Hematopoietic multipotent progenitor cell treated with erythropoietin and hydrocortisone succinate and interleukin-3 and kit ligand, for 15 days (in vitro differentiated cells): Measurements from ENCODE around the gene EPDR1.
"Not testable (repeated sequence)": the region's sequence is repeated elsewhere in the genome, so short reads cannot be mapped to it uniquely, and the experiment has no call there.

Experiments used
- DNase-seq: peaks from one replicate; pipeline ENCODE4 v3.0.0-alpha.2; 2015; ENCODE audit warnings: low spot score

The EPDR1 gene

DNA sequence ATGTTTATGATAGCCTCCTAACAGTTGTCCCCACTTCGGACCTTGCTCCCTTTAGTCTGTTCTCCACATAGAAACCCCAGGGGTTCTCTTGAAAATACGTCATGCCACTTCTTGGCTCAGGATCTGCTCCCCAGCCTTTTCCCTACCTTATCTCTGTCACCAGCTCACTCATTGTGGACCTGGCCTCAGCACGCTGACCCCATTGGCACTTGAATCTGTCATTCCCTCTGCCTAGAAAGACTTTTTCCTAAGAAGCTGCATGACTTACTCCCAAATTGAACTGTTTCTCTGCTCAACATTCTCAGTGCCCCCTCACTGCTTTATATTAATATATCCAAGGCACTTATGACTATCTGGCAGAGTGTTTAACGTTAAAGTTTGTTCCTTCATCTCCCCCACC is 8.4 kb downstream of the EPDR1 start:
- peak; percentile 22 for DNase-seq

DNA sequence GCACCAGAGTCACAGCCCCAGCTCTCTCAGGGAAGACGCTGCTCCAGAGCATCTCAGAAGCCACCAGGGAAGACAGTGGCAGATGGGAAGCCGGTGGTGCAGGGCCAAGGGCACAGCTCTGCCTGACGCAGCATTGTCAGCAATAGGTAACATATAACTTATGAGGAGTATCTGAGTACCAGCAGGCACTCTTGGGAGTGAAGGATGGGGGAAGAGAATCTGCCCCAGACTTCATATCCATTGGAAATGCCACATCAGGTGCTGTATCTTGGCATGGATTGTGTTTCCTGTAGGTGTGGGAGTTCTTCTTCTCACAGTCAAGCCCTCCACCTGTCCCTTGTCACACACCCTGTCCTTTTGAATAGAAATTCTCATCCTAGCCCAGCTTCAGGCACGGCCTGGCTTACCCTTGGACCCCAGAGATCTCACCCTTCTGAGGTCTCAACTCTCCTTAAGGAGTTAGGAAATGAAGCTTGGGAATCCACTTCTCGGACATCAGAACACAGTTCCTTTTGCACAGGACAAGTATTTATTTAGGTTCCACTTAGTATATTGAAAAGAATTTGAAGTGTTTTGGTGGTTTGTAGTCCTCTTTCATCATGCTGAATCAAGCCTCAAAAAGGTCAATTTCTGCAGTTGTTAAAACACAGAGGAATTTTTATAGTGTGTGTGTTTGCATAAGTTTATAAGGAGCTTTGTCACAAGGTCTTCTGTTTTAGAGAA is 9.9 kb downstream of the EPDR1 start:
- no peak for DNase-seq

GRCh38 chr7:37932543-37932942 is 12.1 kb downstream of the EPDR1 start:
- no peak for DNase-seq

- no peak for DNase-seq
Observed at GRCh38 chr7:37933018-37933566, 12.7 kb downstream of the EPDR1 start.

- no peak for DNase-seq
Observed at GRCh38 chr7:37942934-37943610, 22.6 kb downstream of the EPDR1 start.

- DNase-seq: no peak
Observed at GRCh38 chr7:37943905-37944736, 23.7 kb downstream of the EPDR1 start.

- DNase-seq: no peak
Observed at GRCh38 chr7:37944737-37945054, 24.3 kb downstream of the EPDR1 start.

DNA sequence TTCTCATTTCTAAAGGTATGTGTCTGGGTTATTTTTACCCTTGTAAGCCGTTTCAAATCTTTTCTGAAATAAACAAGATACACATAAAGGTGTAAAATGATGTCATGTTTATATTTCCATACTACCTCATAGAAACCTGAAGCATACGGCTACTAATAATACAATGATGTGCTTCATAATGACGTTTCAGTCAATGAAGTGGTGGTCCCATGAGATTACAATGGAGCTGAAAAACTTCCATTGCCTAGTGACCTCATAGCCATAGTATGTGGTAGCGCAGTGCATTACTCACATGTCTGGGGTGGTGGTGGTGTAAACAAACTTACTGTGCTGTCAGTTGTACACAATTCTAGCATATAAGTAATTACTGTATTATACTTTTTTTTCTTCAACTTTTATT is 24.9 kb downstream of the EPDR1 start:
- DNase-seq: no peak

DNA sequence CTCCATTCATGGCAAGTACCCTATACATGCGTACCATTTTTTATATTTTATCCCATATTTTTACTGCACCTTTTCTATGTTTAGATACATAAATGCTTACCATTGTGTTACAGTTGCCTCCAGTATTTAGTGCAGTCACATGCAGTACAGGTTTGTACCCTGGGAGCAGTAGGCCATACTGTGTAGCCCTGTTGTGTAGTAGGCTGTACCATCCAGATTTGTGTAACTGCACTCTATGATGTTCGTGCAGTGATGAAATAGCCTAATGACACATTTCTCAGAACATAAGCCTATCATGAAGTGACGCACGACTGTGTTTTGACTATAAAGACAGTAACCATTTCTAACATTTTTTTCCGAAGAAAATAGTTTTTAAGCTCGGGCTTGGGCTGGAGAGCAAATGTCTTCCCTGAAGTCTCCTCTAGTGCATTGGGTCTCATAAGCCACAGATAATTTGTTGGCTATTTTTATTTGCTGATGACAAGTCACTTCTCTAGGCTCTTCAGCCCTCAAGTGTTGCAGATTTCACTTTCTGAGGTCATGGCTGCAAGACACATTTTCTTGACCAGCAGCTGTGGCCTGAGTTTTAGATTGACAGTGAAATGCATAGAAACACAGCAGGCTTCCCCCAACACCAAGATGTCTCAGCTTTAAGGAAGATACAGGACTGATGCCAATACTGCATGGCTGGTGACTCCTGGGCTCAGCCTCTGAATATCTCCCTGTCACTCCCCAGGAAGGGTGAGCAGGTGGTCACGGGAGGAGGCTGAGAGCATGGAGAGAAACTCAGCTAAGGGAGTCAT is 26.9 kb downstream of the EPDR1 start:
- no peak for DNase-seq

DNA sequence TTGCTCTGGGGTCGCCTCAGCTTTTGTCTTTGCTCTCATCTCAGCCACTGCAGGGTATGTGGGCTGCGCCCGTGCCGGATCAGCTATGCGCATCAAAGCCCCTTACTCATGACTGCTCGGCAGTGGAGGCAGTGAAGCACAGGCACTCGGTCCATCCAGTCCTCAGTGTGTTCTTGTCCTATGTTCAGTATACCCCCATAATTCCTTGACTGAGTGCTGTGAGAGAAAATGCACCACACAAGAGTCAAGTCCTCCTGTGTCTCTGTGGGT is 27.4 kb downstream of the EPDR1 start:
- DNase-seq: no peak

- no peak for DNase-seq
Observed at GRCh38 chr7:37952240-37952639, 31.8 kb downstream of the EPDR1 start.

DNA sequence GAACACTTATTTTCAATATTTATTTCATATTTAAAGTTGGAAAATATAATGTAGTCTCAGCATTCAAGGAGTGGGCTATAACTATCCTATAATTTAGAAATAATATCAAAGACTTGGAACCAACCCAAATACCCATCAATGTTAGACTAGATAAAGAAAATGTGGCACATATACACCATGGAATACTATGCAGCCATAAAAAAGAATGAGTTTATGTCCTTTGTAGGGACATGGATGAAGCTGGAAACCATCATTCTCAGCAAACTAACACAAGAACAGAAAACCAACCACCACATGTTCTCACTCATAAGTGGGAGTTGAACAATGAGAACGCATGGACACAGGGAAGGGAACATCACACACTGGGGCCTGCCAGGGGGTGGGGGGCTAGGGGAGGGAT is 33.8 kb downstream of the EPDR1 start:
- DNase-seq: not testable (repeated sequence)

DNA sequence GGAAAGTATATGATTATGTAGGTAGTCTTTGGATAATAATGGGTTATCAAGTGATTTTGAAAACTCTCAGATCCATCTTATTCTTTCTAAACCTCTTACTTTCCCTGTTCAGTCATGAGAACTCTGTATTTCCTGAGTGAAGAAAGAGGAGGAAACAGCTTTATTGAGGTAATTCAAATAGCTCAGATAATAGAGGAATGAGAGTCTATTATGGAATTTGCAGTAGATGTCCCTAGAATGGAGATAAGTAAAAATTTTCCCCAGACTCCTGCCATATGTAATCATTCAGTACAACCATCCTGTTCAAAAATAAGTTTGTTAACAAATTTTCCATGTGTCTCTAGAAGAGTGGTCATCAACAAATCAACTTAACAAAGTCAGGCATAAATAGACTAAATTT is 36.4 kb downstream of the EPDR1 start:
- DNase-seq: no peak

DNA sequence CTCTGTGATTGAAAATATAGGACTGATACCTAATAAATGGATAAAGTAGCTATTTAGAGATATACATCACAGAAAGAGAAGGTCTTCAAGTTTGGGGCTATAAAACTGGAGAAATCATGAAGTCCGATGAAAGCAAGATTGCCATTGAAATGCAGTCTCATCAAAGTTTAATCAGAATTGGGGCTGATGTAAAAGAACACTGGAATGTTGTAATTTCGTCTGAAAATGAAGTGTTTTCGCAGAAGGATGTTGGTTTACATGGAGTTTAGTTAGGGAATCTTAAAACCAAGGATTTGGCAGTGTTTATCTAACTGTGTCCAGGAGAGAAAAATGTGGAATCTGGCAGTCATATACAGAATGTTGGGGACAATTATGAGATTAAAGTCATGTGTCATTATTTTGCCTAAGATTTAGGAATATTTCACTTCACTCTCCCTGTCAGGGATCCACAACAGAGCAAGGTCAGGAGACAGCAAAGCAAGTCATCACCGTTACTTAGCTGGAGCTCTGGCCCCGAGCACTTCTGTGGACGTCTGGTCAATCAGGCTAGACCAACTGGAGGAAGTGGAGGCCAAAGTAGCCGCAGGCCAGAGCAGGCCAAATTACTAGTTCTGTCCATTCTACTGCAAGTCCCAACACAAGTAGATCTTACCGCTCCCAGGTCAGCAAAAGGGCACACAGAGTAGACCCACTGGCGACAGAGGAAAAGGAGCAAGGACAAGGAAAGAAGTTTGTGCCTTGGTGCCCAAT is 37.0 kb downstream of the EPDR1 start:
- no peak for DNase-seq

DNA sequence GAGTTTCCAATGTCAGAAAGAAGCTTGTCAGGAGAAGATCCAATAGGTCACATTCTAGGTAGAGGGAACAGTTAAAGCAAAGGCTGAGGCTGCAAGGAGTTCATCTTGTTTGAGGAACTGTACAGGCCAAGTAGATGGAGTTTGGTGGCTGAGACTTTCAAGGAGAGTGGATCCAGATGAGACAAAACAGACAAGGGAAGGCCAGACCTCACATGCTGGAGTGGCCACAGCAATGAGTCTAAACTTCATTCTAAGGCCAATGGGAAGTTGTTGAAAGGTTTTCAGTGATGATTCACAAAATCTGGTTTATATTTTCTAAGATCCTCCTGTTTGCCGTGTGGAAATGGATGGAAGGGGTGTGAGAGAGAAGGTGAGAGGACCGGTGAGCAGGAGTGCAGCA is 40.0 kb downstream of the EPDR1 start:
- no peak for DNase-seq

DNA sequence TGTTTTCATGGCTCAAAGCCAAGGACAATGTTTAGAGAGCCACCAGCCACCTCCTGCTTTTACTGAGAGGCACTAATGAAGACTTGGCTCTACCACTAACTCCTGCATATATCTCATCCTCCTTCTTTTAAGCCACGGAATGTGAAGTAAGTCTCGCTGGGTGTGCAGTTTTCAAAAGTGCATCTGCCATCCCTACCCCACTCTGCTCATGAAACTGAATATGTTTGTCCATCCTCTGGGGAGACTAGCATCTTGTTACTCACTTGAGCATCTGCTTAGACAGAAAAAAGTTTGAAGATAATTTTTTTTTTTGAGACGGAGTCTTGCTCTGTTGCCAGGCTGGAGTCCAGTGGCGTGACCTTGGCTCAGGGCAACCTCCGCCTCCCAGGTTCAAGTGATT is 40.8 kb downstream of the EPDR1 start:
- DNase-seq: no peak

DNA sequence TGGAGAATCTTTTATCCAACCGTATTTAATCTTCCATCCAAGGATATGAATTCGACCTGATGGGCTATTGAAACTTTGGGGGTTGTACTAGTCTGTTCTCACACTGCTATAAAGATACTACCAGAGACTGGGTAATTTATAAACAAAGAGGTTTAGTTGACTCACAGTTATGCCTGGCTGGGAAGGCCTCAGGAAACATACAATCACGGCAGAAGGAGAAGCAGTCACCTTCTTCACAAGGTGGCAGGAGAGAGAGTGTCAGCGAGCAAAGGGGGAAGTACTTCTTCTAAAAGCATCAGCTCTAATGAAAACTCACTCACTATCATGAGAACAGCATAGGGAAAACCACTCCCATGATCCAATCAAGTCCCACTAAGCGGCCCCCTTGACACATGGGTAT is 43.8 kb downstream of the EPDR1 start:
- DNase-seq: no peak

DNA sequence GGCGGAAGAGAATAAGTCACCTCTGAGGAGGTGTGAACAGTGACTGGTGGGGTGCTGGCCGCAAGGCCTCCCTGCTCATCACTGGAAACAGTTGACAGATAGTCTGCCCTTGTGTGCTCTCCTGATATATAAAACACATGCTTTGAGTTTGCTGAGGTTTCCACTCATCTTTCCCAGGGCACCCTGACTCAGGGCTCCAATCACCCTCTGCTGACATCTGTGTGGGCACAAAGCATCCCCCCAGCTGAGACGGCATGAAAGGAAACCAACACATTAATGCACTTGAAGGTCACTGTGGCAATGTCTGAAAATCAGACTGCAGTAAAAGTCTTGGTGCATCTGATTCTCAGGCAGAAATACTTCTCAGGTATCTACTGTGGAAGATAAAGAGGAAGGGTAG is 49.8 kb downstream of the EPDR1 start:
- no peak for DNase-seq

DNA sequence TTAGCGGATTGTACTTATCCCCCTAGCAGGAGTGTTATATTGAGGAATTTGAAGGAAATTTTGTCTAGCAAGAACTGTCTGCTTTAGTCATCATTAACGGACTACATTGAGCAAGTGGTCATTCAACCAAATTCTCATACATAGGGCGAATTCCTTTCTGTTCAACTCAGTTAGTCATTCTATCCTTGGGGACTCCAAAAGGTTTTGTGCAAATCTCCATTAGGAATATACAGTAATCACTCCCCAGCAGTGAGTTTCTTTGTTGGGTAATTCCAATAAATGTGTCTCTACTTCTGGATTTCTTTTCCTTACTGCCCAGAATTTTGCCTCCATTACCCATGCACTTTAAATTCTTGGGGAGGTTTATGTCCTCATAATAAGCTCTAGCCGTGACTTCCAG is 51.1 kb downstream of the EPDR1 start:
- DNase-seq: no peak

DNA sequence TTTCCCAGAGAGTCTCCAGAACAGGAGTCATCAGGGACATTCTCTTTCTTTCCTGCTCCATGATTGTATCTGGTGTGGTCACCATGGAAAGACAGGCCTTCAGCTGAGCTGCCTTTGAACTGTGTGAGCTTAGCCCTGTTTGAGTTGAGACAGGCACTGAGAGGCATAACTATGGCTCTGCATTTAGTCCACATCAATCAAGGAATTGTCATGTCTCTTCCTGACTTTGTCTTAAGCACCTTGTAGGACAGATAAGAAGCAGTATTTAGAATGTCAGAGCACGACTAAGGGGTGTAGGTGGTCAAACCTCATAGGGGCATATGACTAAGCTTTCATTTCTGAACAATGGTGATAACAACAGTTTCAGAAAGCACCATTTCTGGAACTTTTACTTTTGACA is 53.5 kb downstream of the EPDR1 start:
- DNase-seq: no peak

DNA sequence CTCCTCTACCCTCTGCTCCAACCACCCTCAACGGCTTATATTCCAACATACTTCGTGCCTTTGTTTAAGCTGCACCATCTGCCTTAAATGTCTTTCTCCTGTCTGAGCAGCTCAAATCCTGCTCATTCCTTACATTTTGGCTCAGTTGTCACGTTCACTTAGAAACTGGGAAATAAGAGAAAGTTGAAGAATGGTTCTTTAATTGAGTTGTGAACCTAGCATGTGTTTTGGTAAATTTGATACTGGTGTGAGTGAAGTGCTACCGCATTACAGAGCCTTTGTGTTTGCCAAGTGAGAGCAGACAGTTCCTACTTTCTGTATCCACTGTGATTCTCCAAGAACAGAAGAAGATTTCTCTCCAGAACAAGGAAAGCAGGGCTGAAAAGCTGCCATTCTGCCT is 54.3 kb downstream of the EPDR1 start:
- DNase-seq: no peak

- DNase-seq: no peak
Observed at GRCh38 chr7:37977243-37977642, 56.8 kb downstream of the EPDR1 start.
